GM21423 (cell line): ENCODE results near the gene DUSP12.
"Not testable (repeated sequence)": the region's sequence is repeated elsewhere in the genome, so short reads cannot be mapped to it uniquely, and the experiment has no call there.

Source experiments
- ATAC-seq: cut with Tn5 transposase; IDR thresholded peaks from one replicate; pipeline ENCODE4 v1.9.1; 2021; ENCODE audit warnings: mild to moderate bottlenecking, moderate library complexity; ENCODE audit not compliant: unreplicated experiment

Gene DUSP12

DNA sequence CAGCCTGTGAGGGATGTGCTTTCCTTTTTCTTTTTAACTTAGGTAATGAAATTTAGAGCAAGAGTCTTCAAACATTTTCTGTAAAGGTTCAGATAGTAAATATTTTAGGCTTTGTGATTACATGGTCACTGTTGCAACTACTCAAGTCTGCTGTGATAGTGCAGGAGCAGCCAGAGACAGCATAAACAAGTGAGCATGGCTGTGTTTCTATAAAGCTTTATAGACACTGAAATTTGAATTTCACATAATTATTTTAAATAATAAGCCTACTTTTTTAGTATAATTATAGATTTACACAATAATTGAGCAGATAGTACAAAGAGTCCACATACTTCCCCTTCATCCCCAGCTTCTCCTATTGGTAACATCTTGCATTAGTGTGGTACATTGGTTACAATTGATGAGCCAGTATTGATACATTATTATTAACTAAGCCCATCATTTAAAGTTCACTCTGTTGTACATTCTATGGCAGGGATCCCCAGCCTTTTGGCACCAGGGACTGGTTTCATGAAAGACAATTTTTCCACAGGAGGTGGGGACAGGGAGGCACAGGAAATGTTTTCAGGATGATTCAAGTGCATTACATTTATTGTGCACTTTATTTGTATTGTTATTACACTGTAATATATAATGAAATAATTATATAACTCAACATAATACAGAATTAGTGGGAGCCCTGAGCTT lies 19.5 kb downstream of the DUSP12 start:
- ATAC-seq: no peak

GRCh38 chr1:161769673-161770045 lies 20.1 kb downstream of the DUSP12 start:
- not testable (repeated sequence) for ATAC-seq

- no peak for ATAC-seq
Observed at GRCh38 chr1:161770250-161770649, 20.7 kb downstream of the DUSP12 start.

- no peak for ATAC-seq
Observed at GRCh38 chr1:161771161-161771560, 21.6 kb downstream of the DUSP12 start.

DNA sequence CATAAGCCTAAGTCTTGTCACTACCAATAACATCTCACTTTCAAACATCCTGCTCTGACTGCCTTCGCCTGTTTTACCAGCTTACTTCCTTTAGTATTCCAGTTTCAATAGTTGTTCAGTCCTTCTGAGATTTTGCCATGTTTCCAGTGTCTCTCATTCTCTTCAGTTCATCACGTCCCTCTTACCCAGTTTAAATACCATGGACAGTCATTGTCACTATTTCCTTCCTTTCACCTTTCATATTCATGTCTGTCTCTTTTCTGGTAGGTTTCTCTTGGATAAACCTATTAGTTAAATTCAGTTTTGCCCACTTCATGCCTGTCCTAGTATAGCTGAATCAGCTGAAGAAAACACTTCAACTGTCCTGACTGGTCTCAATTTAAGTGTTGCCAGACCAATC lies 22.4 kb downstream of the DUSP12 start:
- ATAC-seq: no peak

GRCh38 chr1:161772397-161772796 lies 22.8 kb downstream of the DUSP12 start:
- ATAC-seq: no peak

DNA sequence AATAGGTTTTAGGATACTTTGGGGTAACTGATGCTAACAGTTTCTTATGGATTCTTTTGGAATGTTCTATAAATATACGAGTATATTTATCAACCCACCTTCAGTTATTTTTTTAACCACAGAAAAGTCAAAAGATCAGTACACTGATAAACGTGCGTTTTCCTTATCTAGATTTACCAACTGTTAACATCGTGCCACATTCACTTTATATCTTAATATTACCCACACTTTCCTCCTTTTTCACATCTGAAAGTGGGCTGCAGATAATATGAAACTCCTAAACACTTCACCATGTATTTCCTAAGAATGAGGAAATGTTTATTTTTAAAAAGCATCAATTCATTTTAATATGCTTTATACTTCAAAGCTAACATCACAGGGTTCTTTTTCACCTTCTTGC lies 24.2 kb downstream of the DUSP12 start:
- no peak for ATAC-seq

- ATAC-seq: no peak
Observed at GRCh38 chr1:161777261-161777660, 27.7 kb downstream of the DUSP12 start.

GRCh38 chr1:161778522-161778921 lies 28.9 kb downstream of the DUSP12 start:
- no peak for ATAC-seq

DNA sequence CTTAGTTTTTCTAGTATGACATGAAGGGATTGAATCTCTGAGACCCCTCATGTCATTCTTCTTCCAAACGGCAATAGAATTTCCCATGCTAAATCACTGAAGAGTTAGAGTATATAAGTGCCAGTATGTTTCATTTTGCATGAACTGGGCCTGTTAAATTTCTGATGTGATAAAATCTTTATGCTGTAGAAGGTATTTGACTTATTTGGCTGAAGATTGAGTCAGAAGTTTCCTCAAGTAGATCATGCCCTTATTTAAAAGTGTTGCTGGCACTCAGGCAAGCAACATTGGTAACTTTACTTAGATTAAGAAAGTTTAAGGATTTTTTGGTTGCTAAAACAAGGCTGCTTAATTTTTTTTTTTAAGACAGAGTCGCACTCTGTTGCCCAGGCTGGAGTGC lies 29.8 kb downstream of the DUSP12 start:
- ATAC-seq: no peak

- no peak for ATAC-seq
Observed at GRCh38 chr1:161781995-161782394, 32.4 kb downstream of the DUSP12 start.

DNA sequence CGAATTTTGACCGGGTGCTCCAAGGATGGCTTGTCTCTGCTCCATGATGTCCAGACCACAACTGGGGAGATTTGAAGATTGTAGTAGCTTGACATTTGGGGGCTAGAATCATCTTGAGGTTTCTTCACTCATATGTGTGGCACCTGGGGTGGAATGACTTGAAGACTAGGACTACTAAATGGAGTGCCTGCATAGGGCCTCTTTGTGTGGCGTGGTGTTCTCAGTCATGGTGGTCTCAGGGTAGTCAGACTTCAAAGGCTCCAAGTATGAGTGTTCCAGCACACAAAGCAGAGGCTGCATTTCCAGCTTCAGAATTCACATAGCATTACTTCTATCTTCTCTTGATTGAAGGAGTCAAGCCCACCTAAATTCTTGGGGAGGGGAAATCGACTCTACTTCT lies 33.3 kb downstream of the DUSP12 start:
- no peak for ATAC-seq

- no peak for ATAC-seq
Observed at GRCh38 chr1:161784968-161785367, 35.4 kb downstream of the DUSP12 start.

- no peak for ATAC-seq
Observed at GRCh38 chr1:161787355-161787754, 37.8 kb downstream of the DUSP12 start.

GRCh38 chr1:161790587-161791317 lies 41.2 kb downstream of the DUSP12 start:
- no peak for ATAC-seq

- no peak for ATAC-seq
Observed at GRCh38 chr1:161791904-161792655, 42.5 kb downstream of the DUSP12 start.

GRCh38 chr1:161792740-161793139 lies 43.2 kb downstream of the DUSP12 start:
- ATAC-seq: peak; percentile 75

DNA sequence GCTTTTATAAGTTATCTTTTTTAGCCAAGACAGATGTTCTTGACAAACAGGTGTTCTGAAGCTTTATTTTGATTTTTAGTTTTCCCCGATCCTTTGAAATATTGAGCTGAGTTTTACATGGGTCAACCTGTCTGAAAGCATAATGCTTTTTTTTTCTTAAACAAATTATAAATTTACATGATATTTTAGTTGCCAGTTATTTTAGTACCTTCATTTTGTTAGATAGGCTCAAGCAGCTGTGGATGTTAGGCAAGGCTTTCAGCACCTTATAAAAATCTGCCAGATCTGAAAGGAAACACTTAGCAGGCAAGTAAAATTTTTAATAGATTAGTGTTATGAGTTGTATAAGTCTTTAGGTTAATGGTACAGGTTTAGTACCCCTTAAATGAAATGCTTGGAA lies 50.2 kb downstream of the DUSP12 start:
- no peak for ATAC-seq

GRCh38 chr1:161801955-161802354 lies 52.4 kb downstream of the DUSP12 start:
- no peak for ATAC-seq

DNA sequence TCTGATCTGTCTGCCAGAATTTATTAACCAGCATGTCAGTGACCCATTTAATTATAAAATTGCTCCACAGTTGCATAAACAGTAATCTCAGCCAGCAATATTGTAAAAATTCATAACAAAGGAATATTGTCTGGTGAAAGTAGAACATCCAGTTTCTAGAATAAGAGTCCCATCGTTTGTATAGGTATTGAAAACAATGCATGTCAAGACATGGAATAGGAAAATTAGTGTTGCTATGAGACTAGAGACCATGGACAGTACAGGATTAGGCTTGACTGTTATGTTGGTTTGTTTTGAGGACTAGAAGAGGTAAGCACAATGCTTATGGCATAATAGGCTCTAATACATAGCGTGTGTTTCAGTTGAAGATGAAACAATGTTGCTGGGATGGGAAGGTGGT lies 53.6 kb downstream of the DUSP12 start:
- ATAC-seq: no peak

GRCh38 chr1:161805399-161806197 lies 56.0 kb downstream of the DUSP12 start:
- no peak for ATAC-seq
